GM12878 (cell line): Measurements from ENCODE around the gene TRIM46. TPM values are rescaled to one million over a fixed set of nuclear protein-coding genes. Genes with fewer than 3 reads are reported as not detected.
A peak's percentile ranks its signal among the peaks of the same experiment; 100 is the strongest.

Source experiments
- BRCA1 ChIP-seq: IDR thresholded peaks from 2 replicates; pipeline ENCODE4 v1.6.1; 2011; ENCODE audit warnings: low read depth, low read length, improper control_type of control experiment
- CBX5 ChIP-seq: sonication (generic); IDR thresholded peaks from 2 replicates; pipeline ENCODE4 v1.6.1; 2016; ENCODE audit warnings: low read depth, moderate library complexity, mild to moderate bottlenecking, inconsistent platforms
- CHD4 ChIP-seq: fragments of 200-600 bp; sonication (generic); IDR thresholded peaks from 2 replicates; pipeline ENCODE4 v1.6.1; 2016; ENCODE audit warnings: mild to moderate bottlenecking
- CREM ChIP-seq: IDR thresholded peaks from 2 replicates; pipeline ENCODE4 v1.6.1; 2014; ENCODE audit warnings: antibody characterized with exemption, low read depth
- DPF2 ChIP-seq: fragments of 450-650 bp; IDR thresholded peaks from 2 replicates; pipeline ENCODE4 v1.6.1; 2017; ENCODE audit warnings: mild to moderate bottlenecking
- FOXK2 ChIP-seq: fragments of 450-650 bp; IDR thresholded peaks from 2 replicates; pipeline ENCODE4 v1.6.1; 2017; ENCODE audit warnings: mild to moderate bottlenecking, moderate library complexity
- IRF4 ChIP-seq: IDR thresholded peaks from 2 replicates; pipeline ENCODE4 v1.6.1; 2011; ENCODE audit warnings: low read depth, low read length
- LARP7 ChIP-seq: fragments of 450-650 bp; IDR thresholded peaks from 2 replicates; pipeline ENCODE4 v1.6.1; 2017; ENCODE audit warnings: mild to moderate bottlenecking
- NFXL1 ChIP-seq: fragments of 450-650 bp; IDR thresholded peaks from 2 replicates; pipeline ENCODE4 v1.6.1; 2017; ENCODE audit warnings: antibody characterized with exemption, mild to moderate bottlenecking, borderline replicate concordance
- PAX8 ChIP-seq: fragments of 450-650 bp; IDR thresholded peaks from 2 replicates; pipeline ENCODE4 v1.6.1; 2017; ENCODE audit warnings: mild to moderate bottlenecking, moderate library complexity
- PML ChIP-seq: IDR thresholded peaks from 2 replicates; pipeline ENCODE4 v1.6.1; 2012; ENCODE audit warnings: low read length, inconsistent platforms
- POLR2AphosphoS2 ChIP-seq: IDR thresholded peaks from 2 replicates; pipeline ENCODE4 v1.6.1; 2011; ENCODE audit warnings: low read depth, mild to moderate bottlenecking, low read length, improper control_type of control experiment, moderate library complexity
- SMAD1 ChIP-seq: fragments of 450-650 bp; IDR thresholded peaks from 2 replicates; pipeline ENCODE4 v1.6.1; 2018; ENCODE audit warnings: mild to moderate bottlenecking, low read depth; ENCODE audit not compliant: partially characterized antibody
- SMC3 ChIP-seq: IDR thresholded peaks from 2 replicates; pipeline ENCODE4 v1.6.1; 2011; ENCODE audit warnings: low read length, improper control_type of control experiment, borderline replicate concordance
- STAT3 ChIP-seq: IDR thresholded peaks from 2 replicates; pipeline ENCODE4 v1.6.1; 2011; ENCODE audit warnings: low read depth, low read length, improper control_type of control experiment
- ZNF217 ChIP-seq: fragments of 450-650 bp; IDR thresholded peaks from 2 replicates; pipeline ENCODE4 v1.6.1; 2017; ENCODE audit warnings: antibody characterized with exemption, mild to moderate bottlenecking
- ZNF24 ChIP-seq: fragments of 450-650 bp; IDR thresholded peaks from 2 replicates; pipeline ENCODE4 v1.6.1; 2017; ENCODE audit warnings: antibody characterized with exemption, mild to moderate bottlenecking
- polyA plus RNA-seq, 11 experiments: library from polyadenylated mRNA; depleted of rRNA in 4 of 11; unstranded in 6 of 11; stranded (reverse) in 5 of 11; fragments of >200 nt; fragmentation: Nextera tagmentation in 4 of 11; fragmentation: Illumina TruSeq in 1 of 11; extraction: Ambion mirVana in 4 of 11; extraction: Trizol in 1 of 11; gene quantifications; 1 replicate in 1 of 11; 2 replicates in 10 of 11; pipeline versions ENCODE4 v1.2.1 to v1.2.3, GENCODE V29; 2011 to 2016; ENCODE audit warnings: inconsistent platforms in 2 of 11, missing spikeins in 2 of 11, low read depth in 1 of 11
- total RNA-seq, 4 experiments: library from RNA; depleted of rRNA in 3 of 4; stranded (reverse); fragments of >200 nt in 3 of 4; fragmentation: Illumina TruSeq in 1 of 4; extraction: Trizol in 1 of 4; gene quantifications; 2 replicates each; pipeline versions ENCODE4 v1.2.1 to v1.2.3, GENCODE V29; 2013 to 2021
- TF ChIP-seq, protein P1 (sequence below), 3 experiments: IDR thresholded peaks in 2 of 3; conservative IDR thresholded peaks in 1 of 3; 2 replicates each; pipeline ENCODE4 v1.5.1; 2011; ENCODE audit warnings: low read depth in 3 of 3, low read length in 3 of 3, mild to moderate bottlenecking in 3 of 3, control low read depth in 2 of 3, moderate library complexity in 2 of 3, inconsistent platforms in 1 of 3, mixed read lengths in 1 of 3; ENCODE audit not compliant: control insufficient read depth in 2 of 3, insufficient read depth in 1 of 3; ENCODE audit errors: extremely low read depth in 1 of 3
- TF ChIP-seq, protein P2 (sequence below): fragments of 450-650 bp; IDR thresholded peaks from 2 replicates; pipeline ENCODE4 v1.6.1; 2018; ENCODE audit warnings: borderline replicate concordance, mild to moderate bottlenecking; ENCODE audit not compliant: partially characterized antibody
- TF ChIP-seq, protein P3 (sequence below): fragments of 450-650 bp; IDR thresholded peaks from 2 replicates; pipeline ENCODE4 v1.6.1; 2017; ENCODE audit warnings: borderline replicate concordance
- TF ChIP-seq, protein P4 (sequence below): IDR thresholded peaks from 2 replicates; pipeline ENCODE4 v1.6.1; 2011; ENCODE audit warnings: mild to moderate bottlenecking, low read depth, low read length, moderate library complexity; ENCODE audit not compliant: insufficient replicate concordance
- TF ChIP-seq, protein P5 (sequence below): fragments of 450-650 bp; IDR thresholded peaks from 2 replicates; pipeline ENCODE4 v1.6.1; 2017; ENCODE audit warnings: mild to moderate bottlenecking, low read depth, inconsistent platforms; ENCODE audit not compliant: poor library complexity, severe bottlenecking

Gene TRIM46
- total and polyA plus RNA-seq, 10 of the 15 experiments (the other 5 are each of a cell fraction or from before 2014, with no cell fraction given) = 0.08 to 3.1 (median 0.97) TPM

DNA sequence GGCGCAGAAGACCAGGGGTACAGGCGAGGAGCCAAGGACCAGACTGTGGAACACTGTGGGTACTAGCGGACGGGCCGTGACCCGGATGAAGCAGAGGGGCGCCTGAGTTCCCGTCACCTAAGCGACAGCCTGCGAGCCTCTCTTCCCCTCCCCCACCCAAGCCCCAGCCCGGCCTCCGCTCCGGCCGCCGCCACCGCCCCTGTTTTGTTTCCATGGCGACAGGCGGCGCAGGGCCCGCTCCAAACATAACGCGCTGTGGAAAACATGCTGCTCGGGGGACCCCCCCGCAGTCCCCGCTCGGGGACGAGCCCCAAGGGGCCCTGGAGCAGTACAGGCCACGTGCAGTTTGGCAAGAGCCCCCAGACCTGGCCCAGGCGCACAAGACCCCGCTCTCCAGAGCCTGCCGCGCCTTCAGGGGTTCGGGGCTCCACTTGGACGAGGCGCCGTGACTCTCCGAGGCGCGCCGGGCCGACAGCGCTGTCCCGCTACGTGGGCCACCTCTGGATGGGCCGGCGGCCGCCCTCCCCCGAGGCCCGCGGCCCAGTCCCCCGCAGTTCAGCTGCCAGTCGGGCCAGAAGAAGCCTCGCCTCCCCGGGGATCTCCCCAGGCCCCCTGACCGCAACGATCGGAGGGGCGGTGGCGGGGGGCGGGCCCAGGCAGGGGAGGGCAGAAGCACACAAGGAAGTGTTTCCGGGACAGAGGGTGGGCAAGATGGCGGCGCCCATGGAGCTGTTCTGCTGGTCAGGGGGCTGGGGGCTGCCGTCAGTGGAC is 35.1 kb downstream of the TRIM46 start, which contains the start of gene MTX1 (continued):
- peak; percentile 37; the same call in 1 of the 2 replicates for TF ChIP-seq POLR2AphosphoS2
- TF ChIP-seq PAX8 = no peak
- TF ChIP-seq, protein P1, sequence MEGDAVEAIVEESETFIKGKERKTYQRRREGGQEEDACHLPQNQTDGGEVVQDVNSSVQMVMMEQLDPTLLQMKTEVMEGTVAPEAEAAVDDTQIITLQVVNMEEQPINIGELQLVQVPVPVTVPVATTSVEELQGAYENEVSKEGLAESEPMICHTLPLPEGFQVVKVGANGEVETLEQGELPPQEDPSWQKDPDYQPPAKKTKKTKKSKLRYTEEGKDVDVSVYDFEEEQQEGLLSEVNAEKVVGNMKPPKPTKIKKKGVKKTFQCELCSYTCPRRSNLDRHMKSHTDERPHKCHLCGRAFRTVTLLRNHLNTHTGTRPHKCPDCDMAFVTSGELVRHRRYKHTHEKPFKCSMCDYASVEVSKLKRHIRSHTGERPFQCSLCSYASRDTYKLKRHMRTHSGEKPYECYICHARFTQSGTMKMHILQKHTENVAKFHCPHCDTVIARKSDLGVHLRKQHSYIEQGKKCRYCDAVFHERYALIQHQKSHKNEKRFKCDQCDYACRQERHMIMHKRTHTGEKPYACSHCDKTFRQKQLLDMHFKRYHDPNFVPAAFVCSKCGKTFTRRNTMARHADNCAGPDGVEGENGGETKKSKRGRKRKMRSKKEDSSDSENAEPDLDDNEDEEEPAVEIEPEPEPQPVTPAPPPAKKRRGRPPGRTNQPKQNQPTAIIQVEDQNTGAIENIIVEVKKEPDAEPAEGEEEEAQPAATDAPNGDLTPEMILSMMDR (IDR thresholded peaks at IDR 0.05 in 2 of 3, conservative IDR thresholded peaks at IDR 0.05 in 1 of 3; ENCODE audit: control insufficient read depth in 2 of 3, extremely low read depth in 1 of 3, insufficient read depth in 1 of 3, low read depth in 3 of 3, low read length in 3 of 3) = no peak
- TF ChIP-seq, protein P2, sequence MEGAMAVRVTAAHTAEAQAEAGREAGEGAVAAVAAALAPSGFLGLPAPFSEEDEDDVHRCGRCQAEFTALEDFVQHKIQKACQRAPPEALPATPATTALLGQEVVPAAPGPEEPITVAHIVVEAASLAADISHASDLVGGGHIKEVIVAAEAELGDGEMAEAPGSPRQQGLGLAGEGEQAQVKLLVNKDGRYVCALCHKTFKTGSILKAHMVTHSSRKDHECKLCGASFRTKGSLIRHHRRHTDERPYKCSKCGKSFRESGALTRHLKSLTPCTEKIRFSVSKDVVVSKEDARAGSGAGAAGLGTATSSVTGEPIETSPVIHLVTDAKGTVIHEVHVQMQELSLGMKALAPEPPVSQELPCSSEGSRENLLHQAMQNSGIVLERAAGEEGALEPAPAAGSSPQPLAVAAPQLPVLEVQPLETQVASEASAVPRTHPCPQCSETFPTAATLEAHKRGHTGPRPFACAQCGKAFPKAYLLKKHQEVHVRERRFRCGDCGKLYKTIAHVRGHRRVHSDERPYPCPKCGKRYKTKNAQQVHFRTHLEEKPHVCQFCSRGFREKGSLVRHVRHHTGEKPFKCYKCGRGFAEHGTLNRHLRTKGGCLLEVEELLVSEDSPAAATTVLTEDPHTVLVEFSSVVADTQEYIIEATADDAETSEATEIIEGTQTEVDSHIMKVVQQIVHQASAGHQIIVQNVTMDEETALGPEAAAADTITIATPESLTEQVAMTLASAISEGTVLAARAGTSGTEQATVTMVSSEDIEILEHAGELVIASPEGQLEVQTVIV = no peak
- no peak for TF ChIP-seq BRCA1
- TF ChIP-seq CBX5 = no peak
- peak; percentile 17; the same call in 1 of the 2 replicates for TF ChIP-seq FOXK2
- TF ChIP-seq ZNF24 = no peak
- peak; percentile 71 for TF ChIP-seq CREM
- TF ChIP-seq, protein P3, sequence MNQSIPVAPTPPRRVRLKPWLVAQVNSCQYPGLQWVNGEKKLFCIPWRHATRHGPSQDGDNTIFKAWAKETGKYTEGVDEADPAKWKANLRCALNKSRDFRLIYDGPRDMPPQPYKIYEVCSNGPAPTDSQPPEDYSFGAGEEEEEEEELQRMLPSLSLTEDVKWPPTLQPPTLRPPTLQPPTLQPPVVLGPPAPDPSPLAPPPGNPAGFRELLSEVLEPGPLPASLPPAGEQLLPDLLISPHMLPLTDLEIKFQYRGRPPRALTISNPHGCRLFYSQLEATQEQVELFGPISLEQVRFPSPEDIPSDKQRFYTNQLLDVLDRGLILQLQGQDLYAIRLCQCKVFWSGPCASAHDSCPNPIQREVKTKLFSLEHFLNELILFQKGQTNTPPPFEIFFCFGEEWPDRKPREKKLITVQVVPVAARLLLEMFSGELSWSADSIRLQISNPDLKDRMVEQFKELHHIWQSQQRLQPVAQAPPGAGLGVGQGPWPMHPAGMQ = no peak
- TF ChIP-seq, protein P4, sequence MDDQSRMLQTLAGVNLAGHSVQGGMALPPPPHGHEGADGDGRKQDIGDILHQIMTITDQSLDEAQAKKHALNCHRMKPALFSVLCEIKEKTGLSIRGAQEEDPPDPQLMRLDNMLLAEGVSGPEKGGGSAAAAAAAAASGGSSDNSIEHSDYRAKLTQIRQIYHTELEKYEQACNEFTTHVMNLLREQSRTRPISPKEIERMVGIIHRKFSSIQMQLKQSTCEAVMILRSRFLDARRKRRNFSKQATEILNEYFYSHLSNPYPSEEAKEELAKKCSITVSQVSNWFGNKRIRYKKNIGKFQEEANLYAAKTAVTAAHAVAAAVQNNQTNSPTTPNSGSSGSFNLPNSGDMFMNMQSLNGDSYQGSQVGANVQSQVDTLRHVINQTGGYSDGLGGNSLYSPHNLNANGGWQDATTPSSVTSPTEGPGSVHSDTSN = no peak
- TF ChIP-seq ZNF217 = 0 out of 2 replicates have a peak, but pooled peaks have one; percentile 17
- TF ChIP-seq IRF4 = no peak
- no peak for TF ChIP-seq NFXL1
- TF ChIP-seq CHD4 = no peak
- TF ChIP-seq SMC3 = no peak
- no peak; the same call in none of the 2 replicates for TF ChIP-seq LARP7
- TF ChIP-seq PML = no peak; the same call in 1 of the 2 replicates
- TF ChIP-seq DPF2 = peak; percentile 96
- no peak for TF ChIP-seq STAT3
- no peak for TF ChIP-seq SMAD1
- TF ChIP-seq, protein P5, sequence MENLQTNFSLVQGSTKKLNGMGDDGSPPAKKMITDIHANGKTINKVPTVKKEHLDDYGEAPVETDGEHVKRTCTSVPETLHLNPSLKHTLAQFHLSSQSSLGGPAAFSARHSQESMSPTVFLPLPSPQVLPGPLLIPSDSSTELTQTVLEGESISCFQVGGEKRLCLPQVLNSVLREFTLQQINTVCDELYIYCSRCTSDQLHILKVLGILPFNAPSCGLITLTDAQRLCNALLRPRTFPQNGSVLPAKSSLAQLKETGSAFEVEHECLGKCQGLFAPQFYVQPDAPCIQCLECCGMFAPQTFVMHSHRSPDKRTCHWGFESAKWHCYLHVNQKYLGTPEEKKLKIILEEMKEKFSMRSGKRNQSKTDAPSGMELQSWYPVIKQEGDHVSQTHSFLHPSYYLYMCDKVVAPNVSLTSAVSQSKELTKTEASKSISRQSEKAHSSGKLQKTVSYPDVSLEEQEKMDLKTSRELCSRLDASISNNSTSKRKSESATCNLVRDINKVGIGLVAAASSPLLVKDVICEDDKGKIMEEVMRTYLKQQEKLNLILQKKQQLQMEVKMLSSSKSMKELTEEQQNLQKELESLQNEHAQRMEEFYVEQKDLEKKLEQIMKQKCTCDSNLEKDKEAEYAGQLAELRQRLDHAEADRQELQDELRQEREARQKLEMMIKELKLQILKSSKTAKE = no peak
